ENCODE data around the gene MACROD2. TPM values are rescaled to one million over a fixed set of nuclear protein-coding genes. Genes with fewer than 3 reads are reported as not detected.

Gene MACROD2
- total RNA-seq, 1 donor from 2014 or later, result 2.4 TPM

- no peaks in the 10 kb centered on the region for H3K79me2 ChIP-seq (ENCODE audit: insufficient read depth, low read length)
- Mint-ChIP-seq H3K27me3 (ENCODE audit: low read depth, unreplicated experiment) (no peaks in the 10 kb centered on the region), H3K27ac (ENCODE audit: unreplicated experiment) (no peak overlapping the region), H3K36me3 (ENCODE audit: low read depth, unreplicated experiment) (no peaks in the 10 kb centered on the region), H3K4me1 (ENCODE audit: low read depth, unreplicated experiment) (peaks cover 21% of the 10 kb centered on the region), H3K9me3 (ENCODE audit: unreplicated experiment) (peaks cover 4% of the 10 kb centered on the region), H3K4me3 (ENCODE audit: unreplicated experiment) (no peak overlapping the region)
- no peaks in the 10 kb centered on the region for H3K36me3 ChIP-seq (ENCODE audit: insufficient read depth, low read length)
- H3K9ac ChIP-seq (ENCODE audit: low read length), result no peak overlapping the region
- no peak overlapping the region for H3K4me2 ChIP-seq (ENCODE audit: low read length)
- H2AFZ ChIP-seq (ENCODE audit: low read depth, low read length), result no peak overlapping the region
- H3K9me3 ChIP-seq (ENCODE audit: insufficient read depth, low read depth, low read length), result no peaks in the 10 kb centered on the region
- TF ChIP-seq EZH2 (IDR thresholded peaks at IDR 0.05; ENCODE audit: insufficient read depth, low read length) (no peak), CTCF (IDR thresholded peaks at IDR 0.05; ENCODE audit: insufficient read depth, low read depth, low read length) (no peak)
- H3K4me3 ChIP-seq (ENCODE audit: insufficient read depth, low read depth, low read length), result no peak overlapping the region
- peaks cover 14% of the 10 kb centered on the region for H3K4me1 ChIP-seq (ENCODE audit: insufficient read depth, low read length)
- H4K20me1 ChIP-seq (ENCODE audit: insufficient read depth, low read length), result no peaks in the 10 kb centered on the region
- FAIRE-seq (no peak), DNase-seq (ENCODE audit: low read depth) (no peak)
- H3K27ac ChIP-seq (ENCODE audit: low read depth, low read length), result no peak overlapping the region
- no peaks in the 10 kb centered on the region for H3K27me3 ChIP-seq (ENCODE audit: insufficient read depth, low read length)
These were observed 198.1 kb downstream of the MACROD2 start for GRCh38 chr20:14193443-14193842.

- Mint-ChIP-seq H3K36me3 (ENCODE audit: low read depth, unreplicated experiment) (no peaks in the 10 kb centered on the region), H3K27ac (ENCODE audit: unreplicated experiment) (no peak overlapping the region), H3K4me1 (ENCODE audit: low read depth, unreplicated experiment) (peaks cover 25% of the 10 kb centered on the region), H3K4me3 (ENCODE audit: unreplicated experiment) (no peak overlapping the region), H3K27me3 (ENCODE audit: low read depth, unreplicated experiment) (no peaks in the 10 kb centered on the region), H3K9me3 (ENCODE audit: unreplicated experiment) (peaks cover 5% of the 10 kb centered on the region)
- Histone ChIP-seq H3K9me3 (ENCODE audit: insufficient read depth, low read depth, low read length) (no peaks in the 10 kb centered on the region), H2AFZ (ENCODE audit: low read depth, low read length) (no peak overlapping the region), H3K4me2 (ENCODE audit: low read length) (no peak overlapping the region), H3K4me1 (ENCODE audit: insufficient read depth, low read length) (peaks cover 14% of the 10 kb centered on the region), H3K79me2 (ENCODE audit: insufficient read depth, low read length) (no peaks in the 10 kb centered on the region), H4K20me1 (ENCODE audit: insufficient read depth, low read length) (no peaks in the 10 kb centered on the region), H3K4me3 (ENCODE audit: insufficient read depth, low read depth, low read length) (no peak overlapping the region), H3K27me3 (ENCODE audit: insufficient read depth, low read length) (no peaks in the 10 kb centered on the region), H3K9ac (ENCODE audit: low read length) (no peak overlapping the region), H3K36me3 (ENCODE audit: insufficient read depth, low read length) (no peaks in the 10 kb centered on the region), H3K27ac (ENCODE audit: low read depth, low read length) (no peak overlapping the region)
- TF ChIP-seq EZH2 (IDR thresholded peaks at IDR 0.05; ENCODE audit: insufficient read depth, low read length), result no peak
- no peak for TF ChIP-seq CTCF (IDR thresholded peaks at IDR 0.05; ENCODE audit: insufficient read depth, low read depth, low read length)
- no peak for FAIRE-seq
- DNase-seq (ENCODE audit: low read depth), result no peak
These were observed 198.6 kb downstream of the MACROD2 start for GRCh38 chr20:14193885-14194284.

GRCh38 chr20:14197097-14197496 lies 201.8 kb downstream of the MACROD2 start:
- peak; percentile 77 for DNase-seq (ENCODE audit: low read depth)
- H3K27ac Mint-ChIP-seq (ENCODE audit: unreplicated experiment), result peak overlapping the region; percentile 85
- peak overlapping the region; percentile 24 for H3K27ac ChIP-seq (ENCODE audit: low read depth, low read length)

More at GRCh38 chr20:14197097-14197496, 201.8 kb downstream of the MACROD2 start:
- Mint-ChIP-seq H3K4me3 (ENCODE audit: unreplicated experiment) (no peak overlapping the region), H3K27me3 (ENCODE audit: low read depth, unreplicated experiment) (no peaks in the 10 kb centered on the region), H3K9me3 (ENCODE audit: unreplicated experiment) (peaks cover 5% of the 10 kb centered on the region), H3K4me1 (ENCODE audit: low read depth, unreplicated experiment) (peaks cover 27% of the 10 kb centered on the region), H3K36me3 (ENCODE audit: low read depth, unreplicated experiment) (no peaks in the 10 kb centered on the region)
- peak; percentile 34 for FAIRE-seq
- Histone ChIP-seq H3K9ac (ENCODE audit: low read length) (no peak overlapping the region), H4K20me1 (ENCODE audit: insufficient read depth, low read length) (no peaks in the 10 kb centered on the region), H3K27me3 (ENCODE audit: insufficient read depth, low read length) (no peaks in the 10 kb centered on the region), H3K36me3 (ENCODE audit: insufficient read depth, low read length) (no peaks in the 10 kb centered on the region), H3K79me2 (ENCODE audit: insufficient read depth, low read length) (no peaks in the 10 kb centered on the region), H3K4me3 (ENCODE audit: insufficient read depth, low read depth, low read length) (no peak overlapping the region), H2AFZ (ENCODE audit: low read depth, low read length) (no peak overlapping the region), H3K4me2 (ENCODE audit: low read length) (peak overlapping the region; percentile 50), H3K4me1 (ENCODE audit: insufficient read depth, low read length) (peaks cover 14% of the 10 kb centered on the region), H3K9me3 (ENCODE audit: insufficient read depth, low read depth, low read length) (no peaks in the 10 kb centered on the region)
- TF ChIP-seq EZH2 (IDR thresholded peaks at IDR 0.05; ENCODE audit: insufficient read depth, low read length) (no peak), CTCF (IDR thresholded peaks at IDR 0.05; ENCODE audit: insufficient read depth, low read depth, low read length) (no peak)
